Iris pigment epithelial cell (primary cell): Measurements from ENCODE around the gene CLK1.
A peak's percentile ranks its signal among the peaks of the same experiment; 100 is the strongest.

Experiments used
- DNase-seq: peaks from one replicate; pipeline ENCODE4 v3.0.0-alpha.2; 2011; ENCODE audit warnings: low read depth

Gene CLK1

DNA sequence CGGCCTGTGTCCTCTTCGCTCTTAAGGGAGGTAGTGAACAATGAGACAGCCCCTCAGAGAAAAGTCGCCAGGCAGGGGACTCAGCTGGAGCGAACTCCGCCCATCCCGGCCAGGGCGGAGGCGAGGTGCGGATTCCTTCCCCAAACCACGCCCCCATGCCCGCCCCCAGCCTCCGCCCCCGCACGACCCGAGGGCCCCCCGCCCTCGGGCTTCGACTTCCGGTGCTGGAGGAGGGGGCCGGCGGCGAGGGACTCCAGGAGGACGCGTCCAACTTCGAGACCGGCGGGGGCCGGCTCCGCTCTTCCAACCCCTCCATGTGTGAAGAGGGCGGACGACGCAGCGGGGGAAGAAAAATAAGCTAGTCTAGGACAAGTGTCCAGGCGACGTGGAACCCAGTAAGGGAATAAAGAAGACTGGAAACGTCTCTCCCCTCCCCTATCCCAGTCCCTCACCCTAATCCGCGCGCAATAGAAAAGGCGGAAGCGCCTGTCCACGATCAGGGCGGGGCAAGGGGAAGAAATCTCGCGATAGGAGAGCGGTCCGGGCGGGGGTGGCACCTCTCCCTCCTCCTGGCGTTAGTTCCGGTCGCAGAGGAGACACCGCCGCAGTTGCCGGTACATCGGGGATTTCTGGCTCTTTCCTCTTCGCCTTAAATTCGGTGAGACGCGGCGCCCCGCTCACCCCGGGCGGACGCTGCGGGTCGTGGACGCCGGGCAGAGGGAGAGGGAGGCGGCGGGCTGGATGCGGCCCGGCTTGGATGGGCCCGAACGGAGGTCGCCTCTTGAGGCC lies 52.9 kb downstream of the CLK1 start, which contains the start of gene BZW1:
BZW1 (plus strand) TSS at position 578 of the 789 bp plus-strand sequence. CDS start 1,308 bp downstream, outside the sequence.
- peak; percentile 96 for DNase-seq

DNA sequence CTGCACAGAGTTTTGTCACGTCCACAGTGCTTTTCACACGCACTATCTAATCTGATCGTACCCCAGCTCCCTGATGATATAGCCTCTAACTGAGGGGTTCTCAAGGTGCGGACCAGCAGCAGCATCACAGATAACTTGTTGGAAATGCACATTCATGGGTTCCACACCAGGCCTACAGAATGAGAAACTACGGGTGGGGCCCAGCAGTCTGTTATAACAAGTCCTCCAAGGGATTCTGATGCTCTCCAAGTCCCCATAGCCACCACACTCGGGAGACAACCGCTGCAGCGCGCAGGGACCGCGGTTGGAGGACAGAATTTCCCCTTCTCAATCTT lies 53.5 kb downstream of the CLK1 start:
- DNase-seq = no peak

DNA sequence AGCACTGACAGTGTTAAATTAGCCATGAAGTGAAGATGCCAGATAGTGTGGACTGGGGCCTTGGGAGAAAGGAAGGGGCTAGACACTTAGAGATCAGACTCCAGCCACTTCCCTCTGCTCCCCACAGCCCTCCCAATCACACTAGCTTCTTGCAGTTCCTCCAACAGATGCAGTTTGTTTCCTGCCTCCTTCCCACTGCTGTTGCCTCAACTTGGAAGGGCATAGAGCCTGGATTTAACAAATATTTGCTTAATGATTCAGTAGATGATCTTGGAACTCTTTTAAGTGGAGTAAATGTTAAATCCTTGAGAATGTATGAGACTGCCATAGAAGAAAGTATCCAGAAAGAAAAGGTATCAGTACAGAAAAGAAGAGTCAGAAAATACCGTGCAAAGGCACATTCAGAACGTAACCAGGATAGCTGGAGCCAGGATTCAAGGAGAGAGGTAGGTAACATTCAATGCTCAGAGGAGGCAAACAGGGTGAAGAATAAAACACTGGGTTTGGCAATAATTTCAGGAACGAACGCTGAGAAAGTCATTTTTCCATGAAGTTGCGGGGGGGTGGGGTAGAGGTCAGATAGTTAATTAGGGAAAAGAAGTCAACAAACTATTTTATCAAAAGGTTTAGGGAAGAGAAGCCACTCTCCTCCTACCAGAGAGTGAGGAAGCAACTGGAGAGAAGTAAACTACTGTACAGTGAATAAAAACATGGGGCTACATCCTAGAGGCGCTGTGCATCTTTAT lies 54.0 kb downstream of the CLK1 start:
- peak; percentile 81 for DNase-seq

DNA sequence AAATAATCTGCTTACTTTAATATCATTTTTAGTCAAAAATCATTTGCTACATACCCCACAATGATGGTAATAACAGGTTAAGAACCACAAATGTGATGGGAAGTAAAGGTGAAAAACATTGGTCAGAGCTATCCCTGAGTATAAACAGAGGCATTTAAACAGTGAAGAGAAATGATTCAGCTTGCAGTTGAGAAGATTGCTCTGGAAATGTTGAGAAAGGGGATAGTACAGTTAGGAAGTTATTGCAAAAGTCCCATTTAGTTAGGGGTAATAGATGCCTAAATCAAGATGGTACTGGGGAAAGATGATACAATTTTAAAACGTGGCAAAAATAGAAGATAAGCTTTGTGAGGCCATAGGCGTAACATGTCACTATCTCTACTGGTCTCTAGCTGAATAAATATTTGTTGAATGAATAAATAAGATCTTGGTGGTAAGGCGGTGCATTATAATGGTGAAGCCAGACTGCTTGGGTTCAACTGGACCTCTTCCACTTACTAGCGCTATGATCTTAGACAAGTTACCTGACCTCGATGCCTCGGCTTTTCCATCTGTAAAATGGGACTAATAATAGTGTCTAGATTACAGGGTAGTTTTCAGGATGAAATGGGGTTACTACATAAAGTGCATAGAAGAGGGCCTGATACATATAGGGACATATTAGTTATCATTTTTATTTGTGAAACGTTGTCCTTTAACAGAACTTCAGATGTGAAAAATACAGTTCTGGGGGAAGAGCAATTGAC lies 54.8 kb downstream of the CLK1 start:
- no peak for DNase-seq
